ENCODE results near the gene ARID5A. TPM values are rescaled to one million over a fixed set of nuclear protein-coding genes. Genes with fewer than 3 reads are reported as not detected.

The ARID5A gene
- total RNA-seq, 1 experiment from 2014 or later: 13.9 TPM

DNA sequence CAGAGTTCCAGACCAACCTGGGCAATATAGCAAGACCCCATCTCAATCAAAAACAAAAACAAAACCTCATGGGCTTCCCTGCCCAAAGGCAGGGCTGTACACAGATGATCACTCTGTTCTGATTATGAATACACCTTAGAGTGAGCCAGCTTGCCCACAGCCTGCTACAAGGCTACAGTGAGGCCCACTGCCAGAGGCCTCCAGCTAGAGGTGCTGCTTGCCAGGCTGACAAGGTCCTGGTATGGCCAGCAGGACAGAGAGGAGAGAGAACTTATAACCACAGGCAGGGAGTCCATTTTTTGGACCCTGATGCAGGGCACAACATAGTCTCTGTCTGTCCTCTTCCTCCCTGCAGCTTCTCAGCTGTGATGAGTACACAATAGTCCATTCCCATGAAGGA is 60.0 kb downstream of the ARID5A start:
- ChIA-PET POLR2A (no interaction called here), CTCF (interaction anchor here (1.2 kb wide), 1 partner anchor 47 kb away, joined by 3 read pairs; no protein-coding TSS in a partner anchor)
- no peaks in the 10 kb centered on the region for H3K4me1 Mint-ChIP-seq
- no peak for DNase-seq (ENCODE audit: low spot score)
- H3K27me3 Mint-ChIP-seq (ENCODE audit: low read depth): no peaks in the 10 kb centered on the region
- H3K9me3 Mint-ChIP-seq: no peaks in the 10 kb centered on the region
- H3K36me3 Mint-ChIP-seq: peaks cover 65% of the 10 kb centered on the region
- no peak overlapping the region for H3K27ac Mint-ChIP-seq
- TF ChIP-seq ZNF263 (CRISPR knock-in tag; IDR thresholded peaks at IDR 0.05; ENCODE audit: low read depth): no peak
- no peak for TF ChIP-seq OVOL2 (CRISPR knock-in tag; IDR thresholded peaks at IDR 0.05; ENCODE audit: borderline replicate concordance)
- TF ChIP-seq GTF2I (CRISPR knock-in tag; conservative IDR thresholded peaks at IDR 0.05): no peak
- TF ChIP-seq, protein P1, sequence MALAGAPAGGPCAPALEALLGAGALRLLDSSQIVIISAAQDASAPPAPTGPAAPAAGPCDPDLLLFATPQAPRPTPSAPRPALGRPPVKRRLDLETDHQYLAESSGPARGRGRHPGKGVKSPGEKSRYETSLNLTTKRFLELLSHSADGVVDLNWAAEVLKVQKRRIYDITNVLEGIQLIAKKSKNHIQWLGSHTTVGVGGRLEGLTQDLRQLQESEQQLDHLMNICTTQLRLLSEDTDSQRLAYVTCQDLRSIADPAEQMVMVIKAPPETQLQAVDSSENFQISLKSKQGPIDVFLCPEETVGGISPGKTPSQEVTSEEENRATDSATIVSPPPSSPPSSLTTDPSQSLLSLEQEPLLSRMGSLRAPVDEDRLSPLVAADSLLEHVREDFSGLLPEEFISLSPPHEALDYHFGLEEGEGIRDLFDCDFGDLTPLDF (CRISPR knock-in tag; IDR thresholded peaks at IDR 0.05): no peak
- TF ChIP-seq ATF6 (CRISPR knock-in tag; IDR thresholded peaks at IDR 0.05): no peak
- no peak for TF ChIP-seq NR1H2 (CRISPR knock-in tag; IDR thresholded peaks at IDR 0.05)
- TF ChIP-seq ZBTB21 (CRISPR knock-in tag; IDR thresholded peaks at IDR 0.05; ENCODE audit: borderline replicate concordance): no peak
- TF ChIP-seq, protein P2, sequence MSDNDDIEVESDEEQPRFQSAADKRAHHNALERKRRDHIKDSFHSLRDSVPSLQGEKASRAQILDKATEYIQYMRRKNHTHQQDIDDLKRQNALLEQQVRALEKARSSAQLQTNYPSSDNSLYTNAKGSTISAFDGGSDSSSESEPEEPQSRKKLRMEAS (CRISPR knock-in tag; IDR thresholded peaks at IDR 0.05): no peak
- TF ChIP-seq NFE2L1 (CRISPR knock-in tag; IDR thresholded peaks at IDR 0.05): no peak
- no peak for TF ChIP-seq SMAD4 (CRISPR knock-in tag; IDR thresholded peaks at IDR 0.05)
- TF ChIP-seq ATF1 (CRISPR knock-in tag; IDR thresholded peaks at IDR 0.05): no peak
- TF ChIP-seq ZNF219 (CRISPR knock-in tag; IDR thresholded peaks at IDR 0.05; ENCODE audit: borderline replicate concordance): no peak
- no peak for TF ChIP-seq IRF2 (CRISPR knock-in tag; IDR thresholded peaks at IDR 0.05; ENCODE audit: borderline replicate concordance, low read depth)
- no peak for TF ChIP-seq ZNF396 (CRISPR knock-in tag; IDR thresholded peaks at IDR 0.05; ENCODE audit: borderline replicate concordance)
- no peak for TF ChIP-seq ZNF425 (CRISPR knock-in tag; conservative IDR thresholded peaks at IDR 0.05)
- no peak for TF ChIP-seq NR2C2 (CRISPR knock-in tag; IDR thresholded peaks at IDR 0.05)
- TF ChIP-seq, protein P3, sequence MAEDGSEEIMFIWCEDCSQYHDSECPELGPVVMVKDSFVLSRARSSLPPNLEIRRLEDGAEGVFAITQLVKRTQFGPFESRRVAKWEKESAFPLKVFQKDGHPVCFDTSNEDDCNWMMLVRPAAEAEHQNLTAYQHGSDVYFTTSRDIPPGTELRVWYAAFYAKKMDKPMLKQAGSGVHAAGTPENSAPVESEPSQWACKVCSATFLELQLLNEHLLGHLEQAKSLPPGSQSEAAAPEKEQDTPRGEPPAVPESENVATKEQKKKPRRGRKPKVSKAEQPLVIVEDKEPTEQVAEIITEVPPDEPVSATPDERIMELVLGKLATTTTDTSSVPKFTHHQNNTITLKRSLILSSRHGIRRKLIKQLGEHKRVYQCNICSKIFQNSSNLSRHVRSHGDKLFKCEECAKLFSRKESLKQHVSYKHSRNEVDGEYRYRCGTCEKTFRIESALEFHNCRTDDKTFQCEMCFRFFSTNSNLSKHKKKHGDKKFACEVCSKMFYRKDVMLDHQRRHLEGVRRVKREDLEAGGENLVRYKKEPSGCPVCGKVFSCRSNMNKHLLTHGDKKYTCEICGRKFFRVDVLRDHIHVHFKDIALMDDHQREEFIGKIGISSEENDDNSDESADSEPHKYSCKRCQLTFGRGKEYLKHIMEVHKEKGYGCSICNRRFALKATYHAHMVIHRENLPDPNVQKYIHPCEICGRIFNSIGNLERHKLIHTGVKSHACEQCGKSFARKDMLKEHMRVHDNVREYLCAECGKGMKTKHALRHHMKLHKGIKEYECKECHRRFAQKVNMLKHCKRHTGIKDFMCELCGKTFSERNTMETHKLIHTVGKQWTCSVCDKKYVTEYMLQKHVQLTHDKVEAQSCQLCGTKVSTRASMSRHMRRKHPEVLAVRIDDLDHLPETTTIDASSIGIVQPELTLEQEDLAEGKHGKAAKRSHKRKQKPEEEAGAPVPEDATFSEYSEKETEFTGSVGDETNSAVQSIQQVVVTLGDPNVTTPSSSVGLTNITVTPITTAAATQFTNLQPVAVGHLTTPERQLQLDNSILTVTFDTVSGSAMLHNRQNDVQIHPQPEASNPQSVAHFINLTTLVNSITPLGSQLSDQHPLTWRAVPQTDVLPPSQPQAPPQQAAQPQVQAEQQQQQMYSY (CRISPR knock-in tag; IDR thresholded peaks at IDR 0.05): no peak
- TF ChIP-seq CREB1 (CRISPR knock-in tag; IDR thresholded peaks at IDR 0.05): no peak
- ATAC-seq: no peak
- no peak overlapping the region for H3K4me3 Mint-ChIP-seq
